ENCODE measurements around the gene HLCS. TPM values are rescaled to one million over a fixed set of nuclear protein-coding genes. Genes with fewer than 3 reads are reported as not detected.

The HLCS gene
- total and polyA plus RNA-seq, 2 of the 4 experiments (the other 2 are of a cell fraction), result 10.6 to 21.0 TPM

DNA sequence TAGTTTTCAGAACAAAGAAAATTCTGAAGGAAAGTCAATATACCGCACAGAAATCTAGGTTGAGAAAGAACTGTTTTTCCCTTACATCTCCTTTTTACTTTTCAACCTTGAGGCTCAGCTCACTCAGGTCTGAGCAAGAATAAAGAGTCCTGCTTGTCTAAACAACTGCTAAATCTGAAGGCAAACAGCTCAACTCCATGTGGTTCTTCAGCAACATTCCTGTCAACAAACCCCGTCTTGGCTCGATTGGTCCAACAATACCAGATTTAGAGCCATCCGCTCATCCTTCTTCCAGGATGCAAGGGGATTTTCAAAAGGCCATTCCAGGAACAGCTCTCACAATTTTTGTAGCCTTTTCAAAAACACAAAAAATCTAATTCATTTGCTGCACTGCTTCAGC, 119.8 kb downstream of the HLCS start:
- Histone ChIP-seq H2AFZ (replicated peaks; ENCODE audit: low read length, poor library complexity) (no peak overlapping the region), H3K14ac (replicated peaks; ENCODE audit: low read depth, low read length) (peak overlapping the region; percentile 70), H3K4me2 (ENCODE audit: low read depth, low read length) (peak overlapping the region; percentile 51; the same call in 1 of the 2 replicates), H3K9ac (ENCODE audit: low read depth, low read length) (no peak overlapping the region), H4K8ac (ENCODE audit: low read depth in 2 of 2, low read length in 2 of 2) (peak overlapping the region in 1 of 2 experiments; percentile 16; a peak in 1 of 4 replicates), H3K36me3 (ENCODE audit: control insufficient read depth, insufficient read depth, low read length) (no peaks in the 10 kb centered on the region), H3K18ac (ENCODE audit: low read depth, low read length) (peak overlapping the region; percentile 98), H3K4ac (ENCODE audit: low read depth, low read length) (peak overlapping the region; percentile 75), H3K79me1 (ENCODE audit: low read depth in 1 of 2, low read length in 2 of 2) (peaks cover 0 to 24% of the 10 kb centered on the region in 2 experiments; a peak in 1 of 4 replicates), H3K27ac (ENCODE audit: insufficient read depth, low read length) (peak overlapping the region; percentile 33; the same call in 1 of the 2 replicates), H3K56ac (ENCODE audit: extremely low read depth, insufficient read depth, low read length) (peak overlapping the region; percentile 51), H3K23ac (ENCODE audit: low read depth, low read length) (peak overlapping the region; percentile 21; the same call in 1 of the 2 replicates), H3K4me3 (ENCODE audit: insufficient read depth, low read depth, low read length) (no peak overlapping the region), H2BK20ac (ENCODE audit: low read depth, low read length) (peak overlapping the region; percentile 90), H4K91ac (ENCODE audit: insufficient read depth, low read depth, low read length) (peak overlapping the region; percentile 69), H4K20me1 (ENCODE audit: insufficient read depth, low read length) (peaks cover 1% of the 10 kb centered on the region; the same call in 1 of the 2 replicates), H2AK9ac (replicated peaks; ENCODE audit: low read depth, low read length, poor library complexity) (no peak overlapping the region), H4K5ac (ENCODE audit: low read depth, low read length) (peak overlapping the region; percentile 88; the same call in 1 of the 2 replicates), H2AK5ac (ENCODE audit: low read depth, low read length) (peak overlapping the region; percentile 68; the same call in 1 of the 2 replicates), H3K9me3 (ENCODE audit: control insufficient read depth, insufficient read depth, low read length) (no peaks in the 10 kb centered on the region), H2BK5ac (ENCODE audit: low read depth, low read length, poor library complexity, severe bottlenecking) (peak overlapping the region; percentile 57), H3K9me1 (ENCODE audit: insufficient read depth, low read length) (peaks cover 14% of the 10 kb centered on the region), H2BK120ac (ENCODE audit: low read depth, low read length) (peak overlapping the region; percentile 90), H3K4me1 (ENCODE audit: control insufficient read depth, insufficient read depth, low read length) (peaks cover 13% of the 10 kb centered on the region), H3K27me3 (ENCODE audit: control insufficient read depth, insufficient read depth, low read length) (no peaks in the 10 kb centered on the region), H2BK15ac (ENCODE audit: low read depth, low read length) (peak overlapping the region; percentile 33; the same call in 1 of the 3 replicates)
- TF ChIP-seq, protein P1, sequence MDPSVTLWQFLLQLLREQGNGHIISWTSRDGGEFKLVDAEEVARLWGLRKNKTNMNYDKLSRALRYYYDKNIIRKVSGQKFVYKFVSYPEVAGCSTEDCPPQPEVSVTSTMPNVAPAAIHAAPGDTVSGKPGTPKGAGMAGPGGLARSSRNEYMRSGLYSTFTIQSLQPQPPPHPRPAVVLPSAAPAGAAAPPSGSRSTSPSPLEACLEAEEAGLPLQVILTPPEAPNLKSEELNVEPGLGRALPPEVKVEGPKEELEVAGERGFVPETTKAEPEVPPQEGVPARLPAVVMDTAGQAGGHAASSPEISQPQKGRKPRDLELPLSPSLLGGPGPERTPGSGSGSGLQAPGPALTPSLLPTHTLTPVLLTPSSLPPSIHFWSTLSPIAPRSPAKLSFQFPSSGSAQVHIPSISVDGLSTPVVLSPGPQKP (IDR thresholded peaks at IDR 0.05; ENCODE audit: borderline replicate concordance, low read depth, low read length), result no peak
- TF ChIP-seq POLR2A (IDR thresholded peaks at IDR 0.05; ENCODE audit: low read depth, low read length), result no peak
- no peak for TF ChIP-seq BHLHE40 (IDR thresholded peaks at IDR 0.05; ENCODE audit: low read depth, low read length)
- no peak for TF ChIP-seq MXI1 (IDR thresholded peaks at IDR 0.05; ENCODE audit: borderline replicate concordance, low read depth, low read length)
- TF ChIP-seq MAFK (IDR thresholded peaks at IDR 0.05; ENCODE audit: low read depth, low read length), result no peak
- no peak for TF ChIP-seq RFX5 (IDR thresholded peaks at IDR 0.05; ENCODE audit: low read depth, low read length)
- TF ChIP-seq, protein P2, sequence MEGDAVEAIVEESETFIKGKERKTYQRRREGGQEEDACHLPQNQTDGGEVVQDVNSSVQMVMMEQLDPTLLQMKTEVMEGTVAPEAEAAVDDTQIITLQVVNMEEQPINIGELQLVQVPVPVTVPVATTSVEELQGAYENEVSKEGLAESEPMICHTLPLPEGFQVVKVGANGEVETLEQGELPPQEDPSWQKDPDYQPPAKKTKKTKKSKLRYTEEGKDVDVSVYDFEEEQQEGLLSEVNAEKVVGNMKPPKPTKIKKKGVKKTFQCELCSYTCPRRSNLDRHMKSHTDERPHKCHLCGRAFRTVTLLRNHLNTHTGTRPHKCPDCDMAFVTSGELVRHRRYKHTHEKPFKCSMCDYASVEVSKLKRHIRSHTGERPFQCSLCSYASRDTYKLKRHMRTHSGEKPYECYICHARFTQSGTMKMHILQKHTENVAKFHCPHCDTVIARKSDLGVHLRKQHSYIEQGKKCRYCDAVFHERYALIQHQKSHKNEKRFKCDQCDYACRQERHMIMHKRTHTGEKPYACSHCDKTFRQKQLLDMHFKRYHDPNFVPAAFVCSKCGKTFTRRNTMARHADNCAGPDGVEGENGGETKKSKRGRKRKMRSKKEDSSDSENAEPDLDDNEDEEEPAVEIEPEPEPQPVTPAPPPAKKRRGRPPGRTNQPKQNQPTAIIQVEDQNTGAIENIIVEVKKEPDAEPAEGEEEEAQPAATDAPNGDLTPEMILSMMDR (conservative IDR thresholded peaks at IDR 0.05; ENCODE audit: low read depth, low read length), result no peak
- no peak for TF ChIP-seq CEBPB (IDR thresholded peaks at IDR 0.05; ENCODE audit: low read depth, low read length)
- no peak for TF ChIP-seq RCOR1 (IDR thresholded peaks at IDR 0.05; ENCODE audit: insufficient replicate concordance, low read length)
- no peak for TF ChIP-seq FOS (IDR thresholded peaks at IDR 0.05; ENCODE audit: low read depth, low read length)
- TF ChIP-seq MAZ (IDR thresholded peaks at IDR 0.05; ENCODE audit: borderline replicate concordance, low read depth, low read length), result no peak
- no peak for TF ChIP-seq RAD21 (IDR thresholded peaks at IDR 0.05; ENCODE audit: low read length)
- no peak for TF ChIP-seq SMC3 (IDR thresholded peaks at IDR 0.05; ENCODE audit: low read depth, low read length)
- TF ChIP-seq, protein P3, sequence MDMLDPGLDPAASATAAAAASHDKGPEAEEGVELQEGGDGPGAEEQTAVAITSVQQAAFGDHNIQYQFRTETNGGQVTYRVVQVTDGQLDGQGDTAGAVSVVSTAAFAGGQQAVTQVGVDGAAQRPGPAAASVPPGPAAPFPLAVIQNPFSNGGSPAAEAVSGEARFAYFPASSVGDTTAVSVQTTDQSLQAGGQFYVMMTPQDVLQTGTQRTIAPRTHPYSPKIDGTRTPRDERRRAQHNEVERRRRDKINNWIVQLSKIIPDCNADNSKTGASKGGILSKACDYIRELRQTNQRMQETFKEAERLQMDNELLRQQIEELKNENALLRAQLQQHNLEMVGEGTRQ (IDR thresholded peaks at IDR 0.05; ENCODE audit: low read depth, low read length), result no peak
- no peak for TF ChIP-seq CHD1 (IDR thresholded peaks at IDR 0.05; ENCODE audit: low read depth, low read length)
- ChIA-PET CTCF (no interaction called here), POLR2A (ENCODE audit: unreplicated experiment) (no interaction called here)
- dilution Hi-C loops (cut with HindIII; ENCODE audit: low sequenced_read_pairs, unreplicated experiment) (no loop called here), in situ Hi-C loops (cut with MboI; ENCODE audit: low sequenced_read_pairs) (no loop called here), intact Hi-C loops (cut with micrococcal nuclease) (loop anchor here (2.0 kb wide), 1 partner anchor 98 kb away; no protein-coding TSS in a partner anchor)
- DNase-seq (peak; percentile 29), ATAC-seq (ENCODE audit: low read depth) (peak; percentile 40)
- WGBS, 2 experiments (ENCODE audit: extremely low coverage in 2 of 2, insufficient read length in 1 of 2), result 47% methylated on average over 3 of the region's 4 CpGs; no CpG with 5 or more reads in 1 of the 2 experiments
- no TSS peak for BruUV-seq (replicated peaks)

Measured in IMR-90 (cell line).